H9 (cell line): ENCODE data around the gene NSF. TPM values are rescaled to one million over a fixed set of nuclear protein-coding genes. Genes with fewer than 3 reads are reported as not detected.

Experiments
- DNase-seq: peaks from one replicate; pipeline ENCODE4 v3.0.0-alpha.2; 2017
- H2AFZ ChIP-seq: one replicate; pipeline ENCODE4 v1.6.1; 2013; ENCODE audit warnings: mild to moderate bottlenecking, low read length, control low read depth, moderate library complexity
- H2AK5ac ChIP-seq: 2 replicates; pipeline ENCODE4 v1.6.1; 2013; ENCODE audit warnings: low read length, control low read depth, mixed read lengths; ENCODE audit not compliant: insufficient read length
- H2BK120ac ChIP-seq: one replicate; pipeline ENCODE4 v1.6.1; 2013; ENCODE audit warnings: low read depth, mild to moderate bottlenecking, low read length, control low read depth, inconsistent platforms; ENCODE audit not compliant: poor library complexity, severe bottlenecking
- H2BK12ac ChIP-seq: 2 replicates; pipeline ENCODE4 v1.6.1; 2013; ENCODE audit warnings: low read length, control low read depth, mixed read lengths, low read depth; ENCODE audit not compliant: insufficient read length
- H2BK15ac ChIP-seq: 2 replicates; pipeline ENCODE4 v1.6.1; 2013; ENCODE audit warnings: low read depth, low read length, control low read depth
- H2BK20ac ChIP-seq: one replicate; pipeline ENCODE4 v1.6.1; 2013; ENCODE audit warnings: low read depth, mild to moderate bottlenecking, low read length, control low read depth, inconsistent platforms; ENCODE audit not compliant: poor library complexity, severe bottlenecking
- H2BK5ac ChIP-seq: 2 replicates; pipeline ENCODE4 v1.6.1; 2013; ENCODE audit warnings: low read length, control low read depth, mixed read lengths; ENCODE audit not compliant: insufficient read length
- H3K14ac ChIP-seq: 2 replicates; pipeline ENCODE4 v1.6.1; 2013; ENCODE audit warnings: low read length, control low read depth; ENCODE audit not compliant: insufficient read depth
- H3K18ac ChIP-seq: 2 replicates; pipeline ENCODE4 v1.6.1; 2013; ENCODE audit warnings: low read depth, mild to moderate bottlenecking, mixed read lengths, low read length, control low read depth; ENCODE audit not compliant: insufficient read length
- H3K23ac ChIP-seq: 2 replicates; pipeline ENCODE4 v1.6.1; 2013; ENCODE audit warnings: low read length, control low read depth, mixed read lengths, low read depth; ENCODE audit not compliant: insufficient read length
- H3K23me2 ChIP-seq: 2 replicates; pipeline ENCODE4 v1.6.1; 2013; ENCODE audit warnings: low read depth, mild to moderate bottlenecking, mixed read lengths, low read length, control low read depth; ENCODE audit not compliant: insufficient read length, poor library complexity, severe bottlenecking
- H3K27ac ChIP-seq: 2 replicates; pipeline ENCODE4 v1.5.1; 2013; ENCODE audit warnings: low read length, control low read depth, mixed read lengths, low read depth; ENCODE audit not compliant: insufficient read length
- H3K27me3 ChIP-seq: 2 replicates; pipeline ENCODE4 v1.6.1; 2013; ENCODE audit warnings: low read length, control low read depth, inconsistent platforms; ENCODE audit not compliant: insufficient read depth
- H3K4ac ChIP-seq: 2 replicates; pipeline ENCODE4 v1.6.1; 2013; ENCODE audit warnings: low read depth, mild to moderate bottlenecking, control low read depth, inconsistent platforms, low read length, moderate library complexity
- H3K4me1 ChIP-seq: 2 replicates; pipeline ENCODE4 v1.6.1; 2013; ENCODE audit warnings: low read length, control low read depth, inconsistent platforms; ENCODE audit not compliant: insufficient read depth
- H3K4me2 ChIP-seq: 2 replicates; pipeline ENCODE4 v1.6.1; 2013; ENCODE audit warnings: low read length, control low read depth, mixed read lengths; ENCODE audit not compliant: insufficient read length, insufficient read depth
- H3K56ac ChIP-seq: 2 replicates; pipeline ENCODE4 v1.6.1; 2013; ENCODE audit warnings: low read depth, mild to moderate bottlenecking, mixed read lengths, low read length, control low read depth; ENCODE audit not compliant: insufficient read length
- H3K79me1 ChIP-seq: 2 replicates; pipeline ENCODE4 v1.6.1; 2013; ENCODE audit warnings: low read depth, mild to moderate bottlenecking, moderate library complexity, low read length, control low read depth, inconsistent platforms; ENCODE audit not compliant: insufficient read depth, poor library complexity, severe bottlenecking
- H3K79me2 ChIP-seq: 2 replicates; pipeline ENCODE4 v1.6.1; 2013; ENCODE audit warnings: low read length, control low read depth, inconsistent platforms; ENCODE audit not compliant: insufficient read depth
- H3K9ac ChIP-seq: 2 replicates; pipeline ENCODE4 v1.6.1; 2013; ENCODE audit warnings: low read length, control low read depth, mixed read lengths; ENCODE audit not compliant: insufficient read length; ENCODE audit errors: extremely low read depth
- H3K9me3 ChIP-seq: one replicate; pipeline ENCODE4 v1.6.1; 2013; ENCODE audit warnings: low read depth, low read length, inconsistent platforms; ENCODE audit not compliant: control insufficient read depth
- H3T11ph ChIP-seq: one replicate; pipeline ENCODE4 v1.6.1; 2013; ENCODE audit warnings: mild to moderate bottlenecking, low read length, control low read depth, inconsistent platforms
- H4K20me1 ChIP-seq: one replicate; pipeline ENCODE4 v1.6.1; 2013; ENCODE audit not compliant: control insufficient read depth, insufficient read length, insufficient read depth
- H4K5ac ChIP-seq: 2 replicates; pipeline ENCODE4 v1.6.1; 2013; ENCODE audit warnings: low read depth, mild to moderate bottlenecking, mixed read lengths, low read length, control low read depth; ENCODE audit not compliant: insufficient read length
- H4K8ac ChIP-seq: replicated peaks from 2 replicates; pipeline ENCODE4 v1.6.1; 2013; ENCODE audit warnings: low read length, control low read depth, mixed read lengths, low read depth; ENCODE audit not compliant: insufficient read length
- H4K91ac ChIP-seq: 2 replicates; pipeline ENCODE4 v1.6.1; 2013; ENCODE audit warnings: low read depth, mild to moderate bottlenecking, moderate library complexity, mixed read lengths, low read length, control low read depth; ENCODE audit not compliant: insufficient read length
- H3K27ac Mint-ChIP-seq, 3 experiments: 2 replicates in 2 of 3; 3 replicates in 1 of 3; pipeline ENCODE4 v1.8.0; 2020 to 2021; ENCODE audit warnings: mixed read lengths in 3 of 3, mild to moderate bottlenecking in 1 of 3, moderate library complexity in 1 of 3
- H3K27me3 Mint-ChIP-seq: 2 replicates; pipeline ENCODE4 v1.8.0; 2021; ENCODE audit warnings: low read depth, mild to moderate bottlenecking, moderate library complexity, mixed read lengths
- H3K36me3 Mint-ChIP-seq, 3 experiments: 2 replicates in 2 of 3; 3 replicates in 1 of 3; pipeline ENCODE4 v1.8.0; 2020 to 2021; ENCODE audit warnings: low read depth in 3 of 3, mixed read lengths in 3 of 3; ENCODE audit not compliant: insufficient read depth in 1 of 3
- H3K4me1 Mint-ChIP-seq, 2 experiments: 2 replicates each; pipeline ENCODE4 v1.8.0; 2020; ENCODE audit warnings: mixed read lengths in 2 of 2
- H3K4me3 Mint-ChIP-seq, 2 experiments: 2 replicates in 1 of 2; 3 replicates in 1 of 2; pipeline ENCODE4 v1.8.0; 2020 to 2021; ENCODE audit warnings: mild to moderate bottlenecking in 2 of 2, mixed read lengths in 2 of 2, moderate library complexity in 1 of 2
- H3K9me3 Mint-ChIP-seq, 2 experiments: 2 replicates in 1 of 2; 3 replicates in 1 of 2; pipeline ENCODE4 v1.8.0; 2020; ENCODE audit warnings: mild to moderate bottlenecking in 2 of 2, mixed read lengths in 2 of 2, moderate library complexity in 1 of 2
- WGBS: extraction: QIAGEN DNeasy Blood & Tissue Kit; methylation state at CpG from one replicate; pipeline ENCODE4 v1.1.7; 2013; ENCODE audit warnings: missing lambda C conversion rate, low lambda C conversion rate, mixed read lengths; ENCODE audit not compliant: insufficient read length; ENCODE audit errors: extremely low coverage; 5-methylcytosine and 5-hydroxymethylcytosine counted together
- total RNA-seq: library from RNA; stranded (reverse); gene quantifications from 2 replicates; pipeline ENCODE4 v1.2.1, GENCODE V29; 2021
- TF ChIP-seq, protein P1 (sequence below): fragments of 200-600 bp; sonication (generic); conservative IDR thresholded peaks from 3 replicates; pipeline ENCODE4 v1.8.0; 2021; ENCODE audit warnings: antibody characterized with exemption, mild to moderate bottlenecking

The NSF gene
- total RNA-seq, 1 experiment from 2014 or later = 36.4 TPM

- Mint-ChIP-seq H3K4me3 (no peak overlapping the region), H3K9me3 (no peaks in the 10 kb centered on the region; a peak in 1 of 5 replicates), H3K4me1 (peaks cover 26 to 34% of the 10 kb centered on the region in 2 experiments), H3K27ac (no peak overlapping the region), H3K27me3 (peaks cover 70% of the 10 kb centered on the region), H3K36me3 (peaks cover 0 to 7% (median 0%) of the 10 kb centered on the region in 3 experiments; a peak in 2 of 7 replicates)
- Histone ChIP-seq H2AK5ac (no peak overlapping the region), H2BK5ac (no peak overlapping the region), H3K23ac (no peak overlapping the region), H3K4me2 (no peak overlapping the region), H3K79me1 (no peaks in the 10 kb centered on the region), H3K4me1 (no peaks in the 10 kb centered on the region), H3K9me3 (no peaks in the 10 kb centered on the region), H3K27ac (no peak overlapping the region), H3K23me2 (no peaks in the 10 kb centered on the region), H3K79me2 (no peaks in the 10 kb centered on the region), H3K14ac (no peak overlapping the region), H2BK120ac (no peak overlapping the region), H4K5ac (no peak overlapping the region), H3K18ac (no peak overlapping the region), H4K8ac (no peak overlapping the region), H4K20me1 (no peaks in the 10 kb centered on the region), H3K56ac (no peak overlapping the region), H2BK15ac (no peak overlapping the region), H3K9ac (no peak overlapping the region), H2AFZ (no peak overlapping the region), H2BK20ac (no peak overlapping the region), H3K4ac (no peak overlapping the region), H4K91ac (no peak overlapping the region), H3K27me3 (no peaks in the 10 kb centered on the region; the same call in 1 of the 2 replicates), H3T11ph (no peak overlapping the region), H2BK12ac (no peak overlapping the region)
- TF ChIP-seq, protein P1, sequence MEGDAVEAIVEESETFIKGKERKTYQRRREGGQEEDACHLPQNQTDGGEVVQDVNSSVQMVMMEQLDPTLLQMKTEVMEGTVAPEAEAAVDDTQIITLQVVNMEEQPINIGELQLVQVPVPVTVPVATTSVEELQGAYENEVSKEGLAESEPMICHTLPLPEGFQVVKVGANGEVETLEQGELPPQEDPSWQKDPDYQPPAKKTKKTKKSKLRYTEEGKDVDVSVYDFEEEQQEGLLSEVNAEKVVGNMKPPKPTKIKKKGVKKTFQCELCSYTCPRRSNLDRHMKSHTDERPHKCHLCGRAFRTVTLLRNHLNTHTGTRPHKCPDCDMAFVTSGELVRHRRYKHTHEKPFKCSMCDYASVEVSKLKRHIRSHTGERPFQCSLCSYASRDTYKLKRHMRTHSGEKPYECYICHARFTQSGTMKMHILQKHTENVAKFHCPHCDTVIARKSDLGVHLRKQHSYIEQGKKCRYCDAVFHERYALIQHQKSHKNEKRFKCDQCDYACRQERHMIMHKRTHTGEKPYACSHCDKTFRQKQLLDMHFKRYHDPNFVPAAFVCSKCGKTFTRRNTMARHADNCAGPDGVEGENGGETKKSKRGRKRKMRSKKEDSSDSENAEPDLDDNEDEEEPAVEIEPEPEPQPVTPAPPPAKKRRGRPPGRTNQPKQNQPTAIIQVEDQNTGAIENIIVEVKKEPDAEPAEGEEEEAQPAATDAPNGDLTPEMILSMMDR = no peak
- no CpG with 5 or more reads among the region's 7 CpGs for WGBS
- no peak for DNase-seq
Observed at GRCh38 chr17:46783031-46783593, 192.6 kb downstream of the NSF start.
